Measurements from ENCODE around the gene DLG2. TPM values are rescaled to one million over a fixed set of nuclear protein-coding genes. Genes with fewer than 3 reads are reported as not detected.

The DLG2 gene
- total and polyA plus RNA-seq, 7 donors, result 0.60 to 25.8 (median 9.7) TPM; not detected in 1

GRCh38 chr11:83557653-83558052, 2069.5 kb downstream of the DLG2 start:
- H3K36me3 ChIP-seq, result no peaks in the 10 kb centered on the region
- no peak overlapping the region for H3K4me3 ChIP-seq
- no peaks in the 10 kb centered on the region for H3K27me3 ChIP-seq
- TF ChIP-seq EP300 (IDR thresholded peaks at IDR 0.05) (no peak), POLR2A (IDR thresholded peaks at IDR 0.05) (no peak), POLR2AphosphoS5 (IDR thresholded peaks at IDR 0.05) (no peak)
- TF ChIP-seq, protein P1, sequence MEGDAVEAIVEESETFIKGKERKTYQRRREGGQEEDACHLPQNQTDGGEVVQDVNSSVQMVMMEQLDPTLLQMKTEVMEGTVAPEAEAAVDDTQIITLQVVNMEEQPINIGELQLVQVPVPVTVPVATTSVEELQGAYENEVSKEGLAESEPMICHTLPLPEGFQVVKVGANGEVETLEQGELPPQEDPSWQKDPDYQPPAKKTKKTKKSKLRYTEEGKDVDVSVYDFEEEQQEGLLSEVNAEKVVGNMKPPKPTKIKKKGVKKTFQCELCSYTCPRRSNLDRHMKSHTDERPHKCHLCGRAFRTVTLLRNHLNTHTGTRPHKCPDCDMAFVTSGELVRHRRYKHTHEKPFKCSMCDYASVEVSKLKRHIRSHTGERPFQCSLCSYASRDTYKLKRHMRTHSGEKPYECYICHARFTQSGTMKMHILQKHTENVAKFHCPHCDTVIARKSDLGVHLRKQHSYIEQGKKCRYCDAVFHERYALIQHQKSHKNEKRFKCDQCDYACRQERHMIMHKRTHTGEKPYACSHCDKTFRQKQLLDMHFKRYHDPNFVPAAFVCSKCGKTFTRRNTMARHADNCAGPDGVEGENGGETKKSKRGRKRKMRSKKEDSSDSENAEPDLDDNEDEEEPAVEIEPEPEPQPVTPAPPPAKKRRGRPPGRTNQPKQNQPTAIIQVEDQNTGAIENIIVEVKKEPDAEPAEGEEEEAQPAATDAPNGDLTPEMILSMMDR (IDR thresholded peaks at IDR 0.05), result no peak
- no peaks in the 10 kb centered on the region for H3K9me3 ChIP-seq
- WGBS, 2 donors, result 70 to 81% methylated on average over 2 of the region's 2 CpGs
- DNase-seq, result no peak
- intact Hi-C loops (cut with DNase I), result no loop called here
- no peak overlapping the region for H3K27ac ChIP-seq
- no peaks in the 10 kb centered on the region for H3K4me1 ChIP-seq

DNA sequence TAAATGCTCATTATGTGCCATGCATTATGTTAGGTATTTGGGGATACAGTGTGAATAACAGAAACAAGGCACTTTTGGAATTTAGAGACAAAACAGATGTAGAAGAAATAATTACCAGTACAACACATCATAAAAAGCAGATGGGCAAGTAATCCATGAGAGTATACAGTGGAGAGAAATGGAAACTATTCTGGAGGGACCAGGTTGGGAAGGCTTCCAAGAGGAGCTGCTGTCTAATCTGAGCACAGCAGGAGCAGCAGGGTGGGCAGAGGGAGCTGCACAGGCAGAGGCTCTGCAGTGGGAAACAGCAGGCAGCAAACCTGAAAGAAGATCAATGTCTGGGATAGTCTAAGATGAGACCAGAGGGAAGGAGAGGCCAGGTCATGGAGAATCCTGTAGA, 2072.3 kb downstream of the DLG2 start:
- no peak for DNase-seq
- intact Hi-C loops (cut with DNase I), result no loop called here
- TF ChIP-seq POLR2AphosphoS5 (IDR thresholded peaks at IDR 0.05) (no peak), EP300 (IDR thresholded peaks at IDR 0.05) (no peak), POLR2A (IDR thresholded peaks at IDR 0.05) (no peak)
- TF ChIP-seq, protein P1 (IDR thresholded peaks at IDR 0.05), result no peak

DNA sequence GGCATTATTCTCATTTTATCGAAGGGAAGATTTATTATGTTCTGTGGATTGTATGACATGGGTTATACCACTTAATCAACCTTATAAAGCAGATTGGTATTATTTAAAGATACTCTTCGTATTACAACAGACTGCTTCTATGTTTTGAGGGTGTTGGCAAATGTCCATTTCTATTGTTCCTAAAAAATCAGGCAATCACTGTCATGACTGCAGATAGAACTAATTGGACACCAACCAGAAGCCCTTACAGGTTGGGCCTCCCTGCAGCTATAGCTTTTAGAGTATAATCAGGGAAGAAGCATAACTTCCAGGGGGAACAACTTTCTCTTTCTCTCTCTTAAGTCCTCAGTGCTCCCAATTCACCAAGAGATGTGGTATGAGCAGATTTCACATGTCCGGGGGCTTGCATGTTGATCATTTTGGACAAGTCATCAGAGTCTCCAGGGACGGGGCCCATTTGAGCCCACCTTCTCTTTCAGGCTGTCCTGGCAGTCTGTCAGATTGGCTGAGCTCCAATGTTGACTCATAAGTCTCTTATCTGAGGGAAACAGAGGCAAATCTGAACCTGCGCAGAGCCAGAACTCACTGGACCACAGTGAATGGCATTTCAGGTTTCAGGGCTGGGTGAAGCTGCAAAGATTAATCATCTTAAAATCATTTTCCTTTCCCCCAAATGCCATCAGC, 2077.0 kb downstream of the DLG2 start:
- Histone ChIP-seq H3K27ac (no peak overlapping the region), H3K4me3 (no peak overlapping the region), H3K4me1 (peaks cover 0 to 5% (median 0%) of the 10 kb centered on the region in 4 donors), H3K27me3 (no peaks in the 10 kb centered on the region), H3K9me3 (no peaks in the 10 kb centered on the region), H3K36me3 (no peaks in the 10 kb centered on the region)
- DNase-seq, result no peak
- intact Hi-C loops (cut with DNase I), result no loop called here
- TF ChIP-seq POLR2AphosphoS5 (IDR thresholded peaks at IDR 0.05) (no peak), POLR2A (IDR thresholded peaks at IDR 0.05) (no peak), EP300 (IDR thresholded peaks at IDR 0.05) (no peak)
- TF ChIP-seq, protein P1 (IDR thresholded peaks at IDR 0.05), result no peak
- 83 to 85% methylated on average over 5 of the region's 5 CpGs for WGBS, 2 donors

More for the DNA sequence above, 2072.3 kb downstream of the DLG2 start:
- Histone ChIP-seq H3K36me3 (no peaks in the 10 kb centered on the region), H3K27me3 (no peaks in the 10 kb centered on the region), H3K9me3 (no peaks in the 10 kb centered on the region), H3K4me1 (no peaks in the 10 kb centered on the region), H3K27ac (no peak overlapping the region), H3K4me3 (no peak overlapping the region)

GRCh38 chr11:83546368-83546767, 2080.8 kb downstream of the DLG2 start:
- Histone ChIP-seq H3K36me3 (no peaks in the 10 kb centered on the region), H3K27ac (no peak overlapping the region), H3K4me3 (no peak overlapping the region), H3K4me1 (peaks cover 0 to 5% (median 0%) of the 10 kb centered on the region in 4 donors), H3K27me3 (no peaks in the 10 kb centered on the region), H3K9me3 (no peaks in the 10 kb centered on the region)
- 81 to 85% methylated on average over 3 of the region's 3 CpGs for WGBS, 2 donors
- DNase-seq, result no peak
- TF ChIP-seq, protein P1 (IDR thresholded peaks at IDR 0.05), result no peak
- TF ChIP-seq POLR2A (IDR thresholded peaks at IDR 0.05) (no peak), POLR2AphosphoS5 (IDR thresholded peaks at IDR 0.05) (no peak), EP300 (IDR thresholded peaks at IDR 0.05) (no peak)
- intact Hi-C loops (cut with DNase I), result no loop called here

All from sigmoid colon (tissue), 7 donors.